Measurements from ENCODE around the gene KANK4.

GRCh38 chr1:62240651-62241370 is 78.4 kb downstream of the KANK4 start:
- TF ChIP-seq CTCF (IDR thresholded peaks at IDR 0.05), result no peak
- no peak for TF ChIP-seq POLR2A (IDR thresholded peaks at IDR 0.05)
